ENCODE results near the gene ATL2.

ATL2 gene

DNA sequence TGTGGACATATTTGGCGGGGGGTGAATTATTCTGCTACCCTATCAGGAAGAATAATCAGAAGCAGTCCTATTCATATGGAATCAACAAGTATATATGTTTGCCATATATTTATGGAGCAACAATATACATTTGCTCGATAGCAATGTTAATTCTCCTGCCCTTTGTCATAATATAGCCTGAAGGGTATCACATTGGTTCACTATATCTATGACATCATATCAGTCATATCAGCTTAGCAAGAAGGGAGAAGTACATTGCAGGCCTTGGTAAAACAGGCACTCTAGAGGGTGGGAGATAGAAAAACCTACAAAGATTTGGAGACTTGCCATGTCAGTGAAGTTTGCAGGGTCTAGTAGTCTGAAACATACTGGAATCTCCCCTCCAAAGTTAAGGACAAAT lies 128.4 kb downstream of the ATL2 start:
- no peak for DNase-seq (ENCODE audit: low read depth)

GRCh38 chr2:38248255-38248654 lies 128.8 kb downstream of the ATL2 start:
- no peak for DNase-seq (ENCODE audit: low read depth)

DNA sequence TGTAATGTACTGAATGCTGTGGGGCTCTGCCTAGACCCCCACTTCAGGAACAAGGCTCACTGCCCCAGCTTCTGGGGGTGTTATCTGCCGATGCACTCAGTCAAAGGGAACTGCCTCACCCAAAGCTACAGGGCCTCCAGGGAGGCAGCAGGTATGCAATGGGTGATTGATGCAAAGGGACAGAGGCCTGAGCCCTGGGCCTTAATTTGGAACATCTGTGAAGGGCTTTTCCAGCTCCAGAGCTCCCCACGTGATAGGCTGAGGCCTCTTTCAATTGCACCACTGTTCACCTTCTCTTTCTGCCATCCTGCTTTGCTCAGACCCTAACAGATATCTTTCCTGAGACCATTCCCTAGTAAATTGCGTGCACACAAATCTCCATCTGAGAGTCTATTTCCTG lies 131.0 kb downstream of the ATL2 start:
- no peak for DNase-seq (ENCODE audit: low read depth)

GRCh38 chr2:38245114-38245641 lies 131.9 kb downstream of the ATL2 start:
- DNase-seq (ENCODE audit: low read depth) = no peak

DNA sequence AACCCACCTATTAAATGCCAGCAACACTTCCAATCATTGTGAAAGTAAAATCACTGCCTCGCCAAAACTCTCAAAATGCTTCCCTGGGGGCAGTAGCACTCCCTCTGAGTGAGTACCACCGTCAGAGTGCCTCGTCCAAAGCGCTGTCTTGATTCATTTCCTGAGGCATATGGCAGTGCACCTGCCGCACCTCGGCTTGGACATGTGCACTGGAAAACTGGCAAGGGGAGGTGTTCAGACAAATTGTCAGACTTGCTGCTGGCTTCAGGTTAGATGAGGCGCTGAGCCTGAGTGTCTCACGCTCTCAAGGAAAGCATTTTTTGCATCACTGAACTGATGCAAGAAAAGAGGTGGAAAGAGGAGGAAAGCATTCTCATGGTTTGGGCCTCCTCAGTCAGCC lies 132.8 kb downstream of the ATL2 start:
- DNase-seq (ENCODE audit: low read depth) = no peak
